AG04449 (cell line): ENCODE results near the gene NACA2.
"Not testable (repeated sequence)": the region's sequence is repeated elsewhere in the genome, so short reads cannot be mapped to it uniquely, and the experiment has no call there.

Experiments used
- CTCF ChIA-PET: fragments of 350-600 bp; formaldehyde crosslinking; extraction: SDS; loops from one replicate; lab custom pipeline; 2021; ENCODE audit warnings: antibody characterized with exemption; lab: Yijun Ruan, JAX
- POLR2A ChIA-PET: fragments of 400-600, 350-600 bp; formaldehyde crosslinking; extraction: SDS; loops from one replicate; lab custom pipeline; 2020; ENCODE audit warnings: antibody characterized with exemption, inconsistent platforms; lab: Yijun Ruan, JAX
- DNase-seq: peaks from one replicate; pipeline ENCODE4 v3.0.0-alpha.2; 2010; ENCODE audit warnings: low read depth, low spot score
- H3K4me3 ChIP-seq: 2 replicates; pipeline ENCODE4 v1.5.1; 2011; ENCODE audit warnings: low read depth, mild to moderate bottlenecking, control low read depth, low read length
- CTCF ChIP-seq: IDR thresholded peaks from one replicate; pipeline ENCODE4 v1.5.1; 2011; ENCODE audit warnings: mild to moderate bottlenecking, moderate library complexity, low read length, control low read depth, inconsistent platforms; ENCODE audit not compliant: insufficient read depth; ENCODE audit errors: missing control alignments

NACA2 gene

GRCh38 chr17:61567045-61567802, 23.8 kb downstream of the NACA2 start:
- CTCF ChIA-PET = interaction anchor here (1.1 to 13.3 kb wide), 2 partner anchors 14 to 154 kb away, joined by 3 to 241 read pairs; no protein-coding TSS in a partner anchor
- no peak for DNase-seq
- H3K4me3 ChIP-seq = no peak overlapping the region
- POLR2A ChIA-PET = no interaction called here
- TF ChIP-seq CTCF = no peak

- DNase-seq, POLR2A ChIA-PET, H3K4me3 ChIP-seq: not testable (repeated sequence)
- CTCF ChIA-PET = interaction anchor here (1.9 to 13.3 kb wide), 2 partner anchors 8 to 154 kb away, joined by 11 to 241 read pairs; no protein-coding TSS in a partner anchor
Observed at GRCh38 chr17:61566448-61566847, 24.6 kb downstream of the NACA2 start.

GRCh38 chr17:61565850-61566249, 25.2 kb downstream of the NACA2 start:
- H3K4me3 ChIP-seq, POLR2A ChIA-PET, DNase-seq: not testable (repeated sequence)
- CTCF ChIA-PET = interaction anchor here (0.9 to 3.3 kb wide), 5 partner anchors 9 to 154 kb away, joined by 3 to 11 read pairs (median 5); no protein-coding TSS in a partner anchor

- no peak for TF ChIP-seq CTCF
- ChIA-PET POLR2A (no interaction called here), CTCF (interaction anchor here (0.9 to 3.3 kb wide), 5 partner anchors 9 to 153 kb away, joined by 3 to 11 read pairs (median 5); no protein-coding TSS in a partner anchor)
Observed at GRCh38 chr17:61565213-61565612, 25.8 kb downstream of the NACA2 start.

GRCh38 chr17:61562287-61562686, 28.7 kb downstream of the NACA2 start:
- DNase-seq = no peak
- no peak for TF ChIP-seq CTCF
- CTCF ChIA-PET = interaction anchor here (1.8 to 4.3 kb wide), 2 partner anchors 13 to 149 kb away, joined by 4 to 17 read pairs; no protein-coding TSS in a partner anchor
- POLR2A ChIA-PET = no interaction called here
- H3K4me3 ChIP-seq = no peak overlapping the region

More at GRCh38 chr17:61565213-61565612, 25.8 kb downstream of the NACA2 start:
- H3K4me3 ChIP-seq = no peak overlapping the region
- no peak for DNase-seq

- ChIA-PET CTCF (interaction anchor here (1.0 to 4.3 kb wide), 7 partner anchors 10 to 841 kb away, joined by 3 to 17 read pairs (median 4); no protein-coding TSS in a partner anchor), POLR2A (no interaction called here)
- DNase-seq = no peak
- no peak overlapping the region for H3K4me3 ChIP-seq
- TF ChIP-seq CTCF = no peak
Observed at GRCh38 chr17:61561354-61561753, 29.7 kb downstream of the NACA2 start.

GRCh38 chr17:61560071-61560470, 30.9 kb downstream of the NACA2 start:
- POLR2A ChIA-PET = no interaction called here
- no peak for DNase-seq
- CTCF ChIA-PET = interaction anchor here (1.0 to 4.3 kb wide), 9 partner anchors 9 to 840 kb away, joined by 3 to 17 read pairs (median 4); no protein-coding TSS in a partner anchor
- no peak for TF ChIP-seq CTCF
- no peak overlapping the region for H3K4me3 ChIP-seq
